ENCODE data around the gene DDR1. TPM values are rescaled to one million over a fixed set of nuclear protein-coding genes. Genes with fewer than 3 reads are reported as not detected.
"Not testable (repeated sequence)": the region's sequence is repeated elsewhere in the genome, so short reads cannot be mapped to it uniquely, and the experiment has no call there.

DDR1 gene
- total RNA-seq, 2 donors from 2014 or later, result 22.1 to 23.8 TPM

DNA sequence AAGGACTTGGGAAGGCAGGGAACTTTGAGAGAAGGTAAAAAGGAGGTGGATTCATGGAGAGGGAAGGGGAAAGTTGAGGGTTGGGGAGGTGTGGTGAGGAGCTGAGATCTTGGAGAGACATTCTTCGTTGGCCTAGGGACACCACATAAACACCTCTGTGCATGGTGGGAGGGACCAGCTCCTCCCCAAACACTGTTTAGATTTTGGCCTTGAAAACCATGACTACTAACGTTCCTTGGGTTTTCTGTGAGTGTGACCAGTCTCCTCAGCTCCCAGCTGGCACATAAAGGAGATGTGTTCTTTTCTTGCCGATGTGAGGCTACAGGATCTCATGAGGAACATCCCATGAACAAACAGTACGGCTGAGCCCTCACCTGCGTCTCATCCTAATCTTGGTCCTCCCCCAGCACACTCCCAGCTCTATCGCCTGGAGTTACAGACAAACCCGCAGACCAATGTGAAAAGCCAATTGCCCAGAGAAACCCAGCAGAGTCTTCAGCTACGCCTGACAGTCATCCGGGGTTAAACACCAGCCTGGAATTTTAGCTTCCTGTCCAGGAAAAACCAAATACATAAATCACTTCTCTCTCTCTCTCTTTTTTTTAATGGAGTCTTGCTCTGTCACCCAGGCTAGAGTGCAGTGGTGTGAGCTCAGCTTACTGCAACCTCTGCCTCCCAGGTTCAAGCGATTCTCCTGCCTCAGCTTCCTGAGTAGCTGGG, 22.0 kb upstream of the DDR1 start:
- no peak overlapping the region for H3K27ac ChIP-seq
- ATAC-seq (ENCODE audit: insufficient number of reproducible peaks, low FRiP score, low read depth) (no peak), DNase-seq (ENCODE audit: low spot score) (no peak)
- H3K9me3 ChIP-seq, result no peaks in the 10 kb centered on the region
- TF ChIP-seq, protein P1, sequence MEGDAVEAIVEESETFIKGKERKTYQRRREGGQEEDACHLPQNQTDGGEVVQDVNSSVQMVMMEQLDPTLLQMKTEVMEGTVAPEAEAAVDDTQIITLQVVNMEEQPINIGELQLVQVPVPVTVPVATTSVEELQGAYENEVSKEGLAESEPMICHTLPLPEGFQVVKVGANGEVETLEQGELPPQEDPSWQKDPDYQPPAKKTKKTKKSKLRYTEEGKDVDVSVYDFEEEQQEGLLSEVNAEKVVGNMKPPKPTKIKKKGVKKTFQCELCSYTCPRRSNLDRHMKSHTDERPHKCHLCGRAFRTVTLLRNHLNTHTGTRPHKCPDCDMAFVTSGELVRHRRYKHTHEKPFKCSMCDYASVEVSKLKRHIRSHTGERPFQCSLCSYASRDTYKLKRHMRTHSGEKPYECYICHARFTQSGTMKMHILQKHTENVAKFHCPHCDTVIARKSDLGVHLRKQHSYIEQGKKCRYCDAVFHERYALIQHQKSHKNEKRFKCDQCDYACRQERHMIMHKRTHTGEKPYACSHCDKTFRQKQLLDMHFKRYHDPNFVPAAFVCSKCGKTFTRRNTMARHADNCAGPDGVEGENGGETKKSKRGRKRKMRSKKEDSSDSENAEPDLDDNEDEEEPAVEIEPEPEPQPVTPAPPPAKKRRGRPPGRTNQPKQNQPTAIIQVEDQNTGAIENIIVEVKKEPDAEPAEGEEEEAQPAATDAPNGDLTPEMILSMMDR (IDR thresholded peaks at IDR 0.05), result no peak
- no peaks in the 10 kb centered on the region for H3K27me3 ChIP-seq (replicated peaks; ENCODE audit: insufficient read depth)
- no peaks in the 10 kb centered on the region for H3K4me1 ChIP-seq (ENCODE audit: control insufficient read depth in 1 of 2, low read depth in 2 of 2)
- H3K4me3 ChIP-seq, result no peak overlapping the region
- H3K36me3 ChIP-seq, result no peaks in the 10 kb centered on the region

DNA sequence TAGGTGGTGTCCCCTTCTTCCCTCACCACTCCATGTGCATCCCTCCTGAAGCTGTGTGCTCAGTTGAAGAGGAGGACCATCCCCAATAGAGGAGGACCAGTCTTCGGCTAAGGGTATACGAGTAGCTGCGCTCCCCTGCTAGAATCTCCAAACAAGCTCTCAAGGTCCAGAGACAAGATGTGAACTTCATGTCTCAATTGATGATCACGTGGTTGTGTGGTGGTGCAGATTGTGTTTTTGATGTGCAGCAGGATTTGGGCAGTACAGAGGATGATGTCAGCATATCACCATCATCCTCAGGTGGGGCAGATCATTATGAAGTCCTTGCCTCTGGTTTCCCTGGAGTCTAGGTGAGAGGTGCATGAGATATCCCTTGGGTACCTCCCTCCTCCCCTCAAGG, 20.0 kb upstream of the DDR1 start:
- ATAC-seq (ENCODE audit: insufficient number of reproducible peaks, low FRiP score, low read depth) (no peak), DNase-seq (ENCODE audit: low spot score) (no peak)
- no peaks in the 10 kb centered on the region for H3K27me3 ChIP-seq (replicated peaks; ENCODE audit: insufficient read depth)
- no peaks in the 10 kb centered on the region for H3K36me3 ChIP-seq
- no peak overlapping the region for H3K27ac ChIP-seq
- TF ChIP-seq, protein P1 (IDR thresholded peaks at IDR 0.05), result no peak
- no peak overlapping the region for H3K4me3 ChIP-seq
- H3K4me1 ChIP-seq (ENCODE audit: control insufficient read depth in 1 of 2, low read depth in 2 of 2), result no peaks in the 10 kb centered on the region
- H3K9me3 ChIP-seq, result peaks cover 4% of the 10 kb centered on the region

DNA sequence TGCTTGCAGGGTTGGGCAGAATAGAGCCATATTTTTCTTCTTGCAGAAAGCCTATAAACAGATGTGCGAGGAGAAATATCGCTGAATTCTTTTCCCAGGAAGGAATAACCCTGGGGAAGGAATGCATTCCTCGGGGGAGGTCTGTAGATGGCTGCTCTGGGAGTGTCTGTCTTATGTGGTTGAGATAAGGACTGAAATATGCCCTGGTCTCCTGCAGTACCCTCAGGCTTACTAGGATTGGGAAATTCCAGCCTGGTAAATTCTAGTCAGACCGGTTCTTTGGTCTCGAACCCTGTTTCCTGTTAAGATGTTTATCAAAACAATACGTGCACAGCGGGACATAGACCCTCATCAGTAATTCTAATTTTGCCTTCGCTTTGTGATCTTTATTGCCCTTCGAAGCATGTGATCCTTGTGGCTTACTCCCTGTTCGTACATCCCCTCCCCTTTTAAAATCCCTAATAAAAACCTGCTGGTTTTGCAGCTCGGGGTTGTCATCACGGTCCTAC, 15.0 kb upstream of the DDR1 start:
- DNase-seq (ENCODE audit: low spot score); H3K4me1 ChIP-seq (ENCODE audit: control insufficient read depth in 1 of 2, low read depth in 2 of 2); H3K27me3 ChIP-seq (replicated peaks; ENCODE audit: insufficient read depth); ATAC-seq (ENCODE audit: insufficient number of reproducible peaks, low FRiP score, low read depth); H3K36me3 ChIP-seq; H3K27ac ChIP-seq; H3K4me3 ChIP-seq: not testable (repeated sequence)
- H3K9me3 ChIP-seq, result peaks cover 13% of the 10 kb centered on the region

DNA sequence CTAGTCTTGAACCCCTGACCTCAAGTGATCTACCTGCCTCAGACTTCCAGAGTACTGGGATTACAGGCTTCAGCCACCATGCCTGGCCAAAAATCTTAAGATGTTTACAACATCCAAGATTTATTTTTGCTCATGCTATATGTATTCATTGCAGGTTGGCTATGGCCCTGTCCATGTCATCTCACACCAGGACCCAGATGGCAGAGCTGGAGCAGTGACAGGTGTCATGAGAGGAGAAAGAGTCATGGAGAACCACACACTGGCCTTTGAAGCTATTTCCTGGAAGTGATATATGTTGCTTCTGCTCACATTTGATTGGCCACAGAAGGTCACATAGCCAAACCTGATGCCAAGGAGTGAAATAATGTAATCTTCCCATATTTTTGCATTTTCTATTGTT, 13.8 kb upstream of the DDR1 start:
- no peak for DNase-seq (ENCODE audit: low spot score)
- H3K36me3 ChIP-seq, result no peaks in the 10 kb centered on the region
- no peak overlapping the region for H3K27ac ChIP-seq
- TF ChIP-seq, protein P1 (IDR thresholded peaks at IDR 0.05), result no peak
- no peaks in the 10 kb centered on the region for H3K4me1 ChIP-seq (ENCODE audit: control insufficient read depth in 1 of 2, low read depth in 2 of 2)
- peaks cover 13% of the 10 kb centered on the region for H3K9me3 ChIP-seq
- H3K27me3 ChIP-seq (replicated peaks; ENCODE audit: insufficient read depth), result no peaks in the 10 kb centered on the region
- no peak overlapping the region for H3K4me3 ChIP-seq
- ATAC-seq (ENCODE audit: insufficient number of reproducible peaks, low FRiP score, low read depth), result no peak

DNA sequence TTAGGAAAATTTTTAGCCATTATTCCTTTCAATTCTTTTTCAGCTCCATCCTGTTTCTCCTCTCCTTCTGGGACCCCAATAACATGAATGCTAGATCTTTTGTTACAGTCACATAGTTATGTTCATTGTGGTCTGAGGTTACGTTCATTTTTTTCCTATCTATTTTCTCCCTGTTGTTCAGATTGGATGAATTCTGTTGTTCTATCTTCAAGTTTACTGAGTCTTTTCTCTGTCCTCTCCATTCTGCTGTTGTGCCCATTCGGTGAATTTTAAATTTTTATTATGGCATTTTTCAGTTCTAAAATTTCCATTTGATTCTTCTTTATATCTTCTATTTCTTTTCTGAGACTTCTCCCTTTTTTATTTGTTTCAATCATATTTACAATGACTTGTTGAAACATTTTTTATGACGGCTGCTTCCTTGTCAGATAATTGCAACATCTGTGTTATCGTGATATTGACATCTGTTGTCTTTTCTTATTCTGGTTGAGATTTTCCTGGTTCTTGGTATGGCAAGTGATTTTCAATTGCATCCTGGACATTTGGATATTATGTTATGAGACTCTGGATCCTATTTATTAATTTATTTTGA, 12.6 kb upstream of the DDR1 start:
- DNase-seq (ENCODE audit: low spot score) (no peak), ATAC-seq (ENCODE audit: insufficient number of reproducible peaks, low FRiP score, low read depth) (no peak)
- TF ChIP-seq, protein P1 (IDR thresholded peaks at IDR 0.05), result no peak
- H3K4me1 ChIP-seq (ENCODE audit: control insufficient read depth in 1 of 2, low read depth in 2 of 2), result peaks cover 5 to 8% of the 10 kb centered on the region in 2 donors
- no peak overlapping the region for H3K4me3 ChIP-seq
- H3K9me3 ChIP-seq, result peaks cover 13% of the 10 kb centered on the region
- H3K27ac ChIP-seq, result no peak overlapping the region
- H3K36me3 ChIP-seq, result no peaks in the 10 kb centered on the region
- H3K27me3 ChIP-seq (replicated peaks; ENCODE audit: insufficient read depth), result no peaks in the 10 kb centered on the region

Measured in thoracic aorta (tissue), 2 donors.